Inflammatory macrophage treated with lipopolysaccharide for 1 hour (primary cell): ENCODE measurements around the gene HIVEP3.
A peak's percentile ranks its signal among the peaks of the same experiment; 100 is the strongest.

ENCODE experiments used
- DNase-seq, 2 donors: peaks; one replicate each; pipeline ENCODE4 v3.0.0-alpha.2; 2020 to 2022

Gene HIVEP3

DNA sequence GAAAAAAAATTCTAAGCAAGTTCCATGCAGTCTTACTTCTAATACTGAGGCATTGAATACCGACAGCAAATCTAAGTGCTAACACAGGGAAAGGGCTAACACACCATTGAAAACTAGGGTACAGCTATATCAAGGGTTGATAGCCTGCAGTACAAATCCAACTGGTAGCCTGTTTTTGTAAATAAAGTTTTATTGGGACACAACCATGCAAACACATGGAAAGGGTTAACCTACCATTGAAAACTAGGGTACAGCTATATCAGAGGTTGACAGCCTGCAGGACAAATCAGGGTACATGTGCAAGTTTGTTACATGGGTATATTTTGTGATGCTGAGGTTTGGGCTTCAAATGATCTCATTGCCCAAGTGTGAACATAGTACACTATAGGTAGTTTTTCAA, 212.9 kb downstream of the HIVEP3 start:
- no peak for DNase-seq

DNA sequence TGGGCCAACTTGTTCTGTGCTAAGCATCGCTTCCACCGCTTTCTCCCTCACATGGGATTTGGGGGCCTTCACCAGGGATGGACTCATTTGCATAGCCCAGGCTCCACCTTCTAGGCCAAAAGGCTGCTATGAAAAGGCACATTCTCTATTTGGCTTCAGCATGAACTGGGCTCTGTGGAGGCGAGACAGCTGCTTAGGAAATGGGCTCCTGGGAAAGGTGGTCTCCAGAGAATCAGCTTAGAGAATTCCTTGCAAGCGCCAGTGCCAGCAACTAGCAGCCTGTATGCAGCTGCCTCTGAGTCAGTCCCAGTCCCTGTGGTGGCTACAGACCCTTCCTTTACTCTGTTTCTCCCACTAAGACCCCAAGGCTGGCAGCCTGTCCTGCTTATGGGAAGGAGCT, 214.5 kb downstream of the HIVEP3 start:
- no peak for DNase-seq

DNA sequence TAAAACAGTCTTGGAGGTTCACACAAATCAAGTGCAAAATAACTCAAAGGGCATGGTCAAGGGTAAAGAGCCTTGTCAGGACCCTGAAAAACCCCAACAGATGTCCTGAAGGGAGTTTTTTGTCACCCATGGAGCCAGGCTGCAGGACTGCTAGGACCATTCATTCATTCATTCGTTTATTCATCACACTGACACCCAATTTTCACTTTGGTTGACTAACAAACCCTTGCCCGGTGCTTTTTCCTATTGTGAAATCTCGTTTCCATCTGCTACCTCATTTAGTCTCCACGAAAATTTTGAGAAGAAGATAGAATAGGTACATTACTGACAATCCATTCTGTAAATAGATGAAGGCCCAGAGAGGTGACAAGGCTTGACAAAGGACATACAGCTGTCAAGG, 216.0 kb downstream of the HIVEP3 start:
- DNase-seq: no peak

DNA sequence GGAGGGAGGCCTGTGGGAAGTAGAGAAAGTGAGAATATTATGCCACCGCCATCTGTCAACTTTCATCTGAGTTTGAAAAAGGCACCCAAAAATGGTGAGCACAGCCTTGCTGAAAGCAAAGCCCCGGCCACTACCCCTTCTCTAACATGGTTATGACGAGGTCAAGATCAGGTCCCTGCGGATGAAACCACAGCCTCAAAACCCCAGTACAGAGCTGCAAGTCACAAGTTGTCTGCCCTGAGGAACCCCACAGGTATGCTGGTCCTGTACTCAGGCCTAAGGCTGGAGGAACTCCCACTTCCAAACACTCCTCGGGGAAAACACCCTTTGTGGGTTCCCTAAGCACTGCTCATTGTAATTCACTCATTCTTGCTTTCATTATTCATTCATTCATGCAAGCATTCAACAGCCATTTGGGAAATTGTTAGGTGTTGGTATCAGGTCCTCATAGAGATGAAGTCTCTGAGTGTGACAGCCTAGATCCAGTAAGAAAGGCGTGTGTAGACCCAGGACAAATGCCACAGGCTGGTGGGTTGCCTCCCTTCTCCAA, 217.7 kb downstream of the HIVEP3 start:
- no peak for DNase-seq

DNA sequence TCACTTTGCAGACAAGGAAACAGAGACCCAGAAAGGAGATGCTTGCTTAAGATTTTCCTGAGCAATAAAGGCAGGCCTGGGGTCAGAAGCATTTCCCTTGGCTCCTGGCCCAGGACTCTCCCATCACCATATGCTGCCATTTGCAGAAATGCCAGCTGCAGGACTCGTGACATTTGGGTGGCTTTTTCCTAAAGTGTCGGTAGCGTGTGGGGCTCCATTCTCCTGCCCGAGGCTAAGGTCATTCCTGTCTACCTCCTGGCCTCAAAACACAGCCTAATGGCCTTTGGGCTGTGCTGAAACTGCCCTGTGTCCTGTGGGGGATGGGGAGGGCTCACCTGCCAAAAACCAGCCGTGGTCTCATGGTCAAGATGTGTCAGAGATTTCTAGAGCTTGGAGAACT, 218.1 kb downstream of the HIVEP3 start:
- DNase-seq: no peak

DNA sequence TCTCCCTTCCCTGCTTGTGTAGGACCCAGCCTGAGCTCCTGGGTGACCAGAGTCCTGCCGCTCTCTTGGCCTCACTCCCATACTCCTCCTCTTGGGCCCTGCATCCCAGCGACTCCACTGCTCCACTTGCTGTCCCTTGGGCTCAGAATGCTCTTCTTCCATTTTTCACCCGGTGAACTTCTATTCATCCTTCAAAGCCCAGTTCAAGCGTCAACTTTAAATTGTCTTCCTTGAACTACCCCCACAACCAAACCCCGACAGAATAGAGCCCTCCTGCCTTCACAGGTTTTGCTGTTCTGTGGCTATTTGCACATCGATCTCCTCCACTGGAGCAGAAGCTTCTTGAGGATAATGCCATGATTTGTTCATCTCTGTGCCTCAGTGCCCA, 218.9 kb downstream of the HIVEP3 start:
- DNase-seq: no peak

DNA sequence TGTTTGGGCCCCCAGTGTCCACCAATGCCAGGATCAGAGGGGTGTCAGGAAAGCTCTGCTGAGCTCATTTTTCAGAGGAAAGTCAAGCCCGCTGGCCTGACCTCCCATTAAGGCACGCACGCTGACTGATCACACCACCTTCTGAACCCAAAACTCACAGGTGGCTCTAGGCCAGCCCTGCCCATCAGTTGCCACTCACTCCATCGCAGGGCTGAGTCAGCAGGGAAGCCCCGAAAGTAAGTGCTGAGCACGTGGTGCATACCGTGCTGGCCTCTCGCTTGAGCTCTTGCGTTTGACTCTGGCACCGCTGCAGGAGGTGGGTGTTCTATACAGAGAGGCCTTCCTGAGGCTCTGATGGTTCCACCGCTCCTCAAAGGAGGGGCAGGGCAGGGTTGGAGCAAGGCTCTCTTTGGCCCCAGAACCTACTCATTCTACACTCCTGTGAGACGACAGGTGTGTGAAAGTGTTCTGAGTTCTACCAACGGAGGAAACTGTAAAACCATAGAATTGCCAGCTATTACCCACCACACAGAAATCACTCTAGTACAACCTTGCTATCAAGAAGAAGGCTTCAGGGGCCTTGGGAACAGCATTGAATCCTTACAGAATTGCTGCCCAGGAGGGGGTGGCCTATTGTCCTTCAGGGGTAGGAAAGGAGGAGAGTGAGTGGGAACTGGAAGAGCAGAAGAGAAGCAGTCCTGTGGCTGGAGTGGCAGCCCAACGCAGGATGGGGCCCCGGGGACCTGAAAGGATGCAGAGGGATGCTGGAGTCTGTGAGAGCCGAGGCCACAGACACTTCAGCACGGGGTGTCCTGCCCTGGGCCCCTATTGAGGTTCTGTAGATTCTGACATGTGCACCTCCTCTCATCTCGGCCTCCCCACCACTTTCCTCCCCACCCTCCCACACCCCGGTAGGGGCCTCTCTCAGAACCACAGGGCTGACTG, 219.5 kb downstream of the HIVEP3 start:
- no peak for DNase-seq

DNA sequence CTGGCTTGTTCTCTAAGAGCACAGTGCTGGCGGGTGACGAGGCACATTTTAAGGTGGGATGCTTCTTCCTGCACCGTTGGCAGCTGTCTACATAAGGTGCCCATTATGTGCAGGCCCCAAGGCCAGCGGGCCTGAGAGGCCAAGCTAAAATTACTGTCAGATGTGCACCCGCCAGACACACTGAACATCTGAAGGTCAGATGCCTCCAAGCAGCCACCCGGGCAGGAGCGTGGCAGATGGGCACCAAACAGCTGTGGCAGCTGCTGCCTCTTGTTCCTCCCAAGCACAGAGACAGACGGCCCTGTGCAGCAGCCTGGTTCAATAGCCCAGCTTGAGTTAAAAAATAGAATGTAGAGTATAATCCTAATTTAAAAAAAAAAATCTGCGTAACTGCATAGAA, 222.3 kb downstream of the HIVEP3 start:
- DNase-seq: no peak

DNA sequence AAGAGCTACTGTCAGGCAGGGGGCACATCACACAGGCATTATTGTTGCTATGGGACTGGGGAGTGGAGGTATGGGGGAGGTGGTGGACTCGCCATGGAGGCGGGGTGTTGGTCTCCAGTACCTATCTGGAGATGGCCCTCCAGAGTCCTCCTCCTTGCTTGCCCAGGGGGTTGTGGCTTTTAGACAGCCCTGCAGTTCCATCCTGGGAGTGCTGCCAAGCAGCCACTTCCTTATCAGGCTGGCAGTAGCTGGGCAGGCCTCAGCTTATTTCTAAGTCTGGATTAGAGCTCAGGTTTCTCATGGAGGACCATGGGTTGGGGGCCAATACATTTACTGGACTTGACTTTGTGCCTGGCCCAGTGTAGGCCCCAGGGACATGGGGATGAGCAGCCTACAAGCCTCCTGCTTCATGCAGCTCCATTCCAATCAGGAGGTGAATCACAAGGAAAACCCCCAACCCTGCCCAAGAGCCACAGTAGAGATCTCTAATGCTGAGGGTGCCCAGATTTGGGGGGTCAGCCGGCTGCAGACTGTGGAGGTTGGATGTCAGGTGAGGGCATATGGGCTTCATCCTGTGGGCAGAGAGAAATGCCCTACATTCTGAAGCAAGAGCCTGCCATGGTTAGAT, 223.5 kb downstream of the HIVEP3 start:
- no peak for DNase-seq

DNA sequence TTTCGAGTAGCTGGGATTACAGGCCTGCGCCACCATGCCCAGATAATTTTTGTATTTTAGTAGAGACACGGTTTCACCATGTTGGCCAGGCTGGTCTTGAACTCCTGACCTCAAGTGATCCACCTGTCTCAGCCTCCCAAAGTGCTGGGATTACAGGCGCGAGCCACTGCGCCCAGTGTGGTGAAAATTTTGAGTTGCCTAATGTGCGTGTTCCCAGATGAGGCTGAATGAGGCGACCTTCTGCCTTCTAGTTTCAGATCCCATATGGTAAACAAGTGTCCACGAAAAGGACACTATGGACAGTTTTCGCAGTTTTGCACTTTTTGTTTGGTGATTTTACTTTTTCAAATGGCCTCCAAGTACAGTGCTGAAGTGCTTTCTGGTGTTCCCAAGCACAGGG, 226.8 kb downstream of the HIVEP3 start:
- DNase-seq: peak; percentile 38 to 41

DNA sequence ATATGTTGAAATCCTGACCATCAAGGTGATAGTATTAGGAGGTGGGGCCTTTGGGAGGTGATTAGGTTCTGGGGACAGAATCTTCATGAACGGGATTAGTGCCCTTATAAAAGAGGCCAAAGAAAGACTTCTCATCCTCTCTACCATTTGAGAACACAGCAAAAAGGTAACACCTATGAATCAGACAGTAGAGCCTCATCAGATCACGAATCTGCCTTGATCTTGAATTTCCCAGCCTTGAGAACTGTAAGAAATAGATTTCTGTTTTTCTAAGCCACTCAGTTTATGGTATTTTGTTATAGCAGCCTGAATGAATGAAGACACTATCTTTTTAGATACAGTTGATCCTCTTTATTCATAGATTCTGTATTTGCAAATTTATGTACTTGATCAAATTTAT, 227.3 kb downstream of the HIVEP3 start:
- DNase-seq: no peak

DNA sequence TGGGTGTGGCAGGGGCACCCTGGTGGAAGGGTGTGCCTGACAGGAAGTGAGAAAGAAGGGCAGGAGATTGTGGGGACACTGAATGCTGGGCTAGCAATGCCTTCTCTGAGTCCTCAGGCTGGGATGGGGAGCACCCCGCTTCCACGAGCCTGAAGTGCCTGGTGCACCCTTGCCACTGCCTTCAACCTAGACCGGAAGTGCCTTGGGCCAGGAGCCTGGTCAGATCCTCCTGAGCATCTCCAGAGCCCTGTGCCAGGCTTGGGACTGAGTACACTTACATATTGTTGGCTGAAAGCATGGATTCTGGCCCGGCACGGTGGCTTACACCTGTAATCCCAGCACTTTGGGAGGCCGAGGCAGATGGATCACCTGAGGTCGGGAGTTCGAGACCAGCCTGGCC, 228.4 kb downstream of the HIVEP3 start:
- no peak for DNase-seq

DNA sequence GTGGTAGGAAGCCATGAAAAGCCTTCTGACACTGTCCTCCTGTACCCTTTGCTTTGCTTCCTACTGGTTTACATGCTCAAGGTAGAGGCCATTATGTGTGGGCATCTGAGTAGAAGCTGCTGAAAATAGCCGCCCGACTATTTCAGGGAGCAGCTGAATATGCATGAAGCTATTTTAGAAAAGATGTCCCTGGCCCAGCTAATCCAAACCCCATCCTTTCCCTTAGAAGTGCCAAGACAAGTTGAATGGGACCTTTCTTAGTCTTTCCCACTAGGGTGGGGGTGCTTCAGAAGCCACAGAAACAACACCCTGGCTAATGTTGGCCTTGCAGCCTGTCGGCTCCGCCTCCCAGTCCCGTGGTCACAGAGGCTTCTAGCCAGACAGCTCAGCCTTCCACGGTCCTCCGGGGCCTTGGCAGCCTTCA, 229.2 kb downstream of the HIVEP3 start:
- no peak for DNase-seq

DNA sequence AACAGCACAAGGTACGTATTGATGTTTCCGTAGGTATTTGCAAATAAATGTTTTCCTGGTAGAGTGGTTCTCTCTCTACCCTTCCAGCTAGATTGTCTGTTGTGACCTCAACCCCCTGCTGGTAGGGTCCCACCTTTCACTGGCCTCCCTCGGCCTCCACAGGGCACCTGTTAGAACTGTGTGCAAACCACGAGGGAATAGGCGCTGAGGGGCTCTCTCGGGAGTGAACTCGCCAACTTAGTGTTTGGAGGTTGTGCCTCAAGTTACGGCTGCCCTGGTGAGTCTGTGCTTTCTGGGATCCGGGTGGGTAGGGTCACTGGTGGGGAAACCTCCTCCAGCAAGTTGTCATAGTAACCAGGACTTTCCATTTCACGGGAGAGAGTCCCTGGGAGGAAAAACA, 229.6 kb downstream of the HIVEP3 start:
- DNase-seq: no peak

DNA sequence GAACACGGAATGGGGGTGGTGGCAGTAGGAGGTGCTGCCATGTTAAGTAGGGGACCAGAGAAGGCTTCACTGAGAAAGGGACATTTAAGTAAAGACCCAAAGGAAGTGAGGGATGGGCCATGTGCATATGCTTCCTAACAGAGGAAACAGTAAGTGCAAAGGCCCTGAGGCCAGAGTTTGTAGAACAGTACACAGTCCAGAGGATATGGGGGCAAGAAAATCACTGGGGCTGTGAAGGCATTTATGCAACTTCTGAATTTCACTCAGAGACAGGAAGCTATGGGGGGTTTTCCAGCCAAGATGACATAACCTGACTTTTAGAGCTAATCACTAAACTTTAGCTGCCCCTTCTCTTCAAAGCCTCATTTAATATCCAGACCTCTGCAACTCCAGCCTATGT, 231.7 kb downstream of the HIVEP3 start:
- peak; percentile 66 to 76 for DNase-seq

DNA sequence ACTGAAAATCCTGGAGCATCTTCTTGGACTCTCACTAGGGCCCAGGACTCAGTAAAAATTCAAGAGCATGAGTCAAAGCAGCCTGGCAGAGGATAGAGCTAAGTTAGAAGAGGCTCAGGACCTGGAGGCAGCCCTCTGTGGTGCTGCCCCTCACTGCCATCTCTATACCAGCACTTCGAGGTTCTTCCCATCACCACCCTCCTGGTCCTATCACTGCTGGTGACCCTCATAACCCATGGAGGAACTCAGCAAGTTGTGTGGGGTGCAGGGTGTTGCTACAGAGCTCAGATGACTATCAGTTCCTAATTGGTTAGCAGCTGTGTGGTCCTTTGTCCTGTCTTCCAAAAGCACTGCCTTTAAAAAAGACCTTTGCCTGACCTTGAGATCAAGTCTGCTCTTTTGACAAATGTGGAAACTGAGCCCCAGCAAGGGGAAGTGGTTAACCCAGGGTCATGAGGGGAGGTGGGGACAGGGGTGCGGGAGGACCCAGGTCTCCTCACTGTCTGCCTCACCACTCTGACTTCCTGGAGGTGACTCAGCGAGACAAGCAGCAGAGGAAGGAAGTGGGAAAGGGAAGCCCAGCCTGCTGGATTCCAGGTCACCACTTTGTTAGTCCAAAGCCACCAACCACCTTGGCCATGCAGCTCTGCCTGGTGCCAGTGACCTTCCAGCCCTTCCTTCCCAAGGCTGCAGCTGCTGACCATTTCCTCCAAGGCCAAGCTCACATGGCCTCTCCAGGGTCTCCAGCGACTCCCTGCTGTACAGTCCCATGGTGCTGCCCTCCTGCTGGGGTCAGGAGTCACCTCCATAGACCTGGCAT, 234.8 kb downstream of the HIVEP3 start:
- peak; percentile 39 to 45 for DNase-seq

DNA sequence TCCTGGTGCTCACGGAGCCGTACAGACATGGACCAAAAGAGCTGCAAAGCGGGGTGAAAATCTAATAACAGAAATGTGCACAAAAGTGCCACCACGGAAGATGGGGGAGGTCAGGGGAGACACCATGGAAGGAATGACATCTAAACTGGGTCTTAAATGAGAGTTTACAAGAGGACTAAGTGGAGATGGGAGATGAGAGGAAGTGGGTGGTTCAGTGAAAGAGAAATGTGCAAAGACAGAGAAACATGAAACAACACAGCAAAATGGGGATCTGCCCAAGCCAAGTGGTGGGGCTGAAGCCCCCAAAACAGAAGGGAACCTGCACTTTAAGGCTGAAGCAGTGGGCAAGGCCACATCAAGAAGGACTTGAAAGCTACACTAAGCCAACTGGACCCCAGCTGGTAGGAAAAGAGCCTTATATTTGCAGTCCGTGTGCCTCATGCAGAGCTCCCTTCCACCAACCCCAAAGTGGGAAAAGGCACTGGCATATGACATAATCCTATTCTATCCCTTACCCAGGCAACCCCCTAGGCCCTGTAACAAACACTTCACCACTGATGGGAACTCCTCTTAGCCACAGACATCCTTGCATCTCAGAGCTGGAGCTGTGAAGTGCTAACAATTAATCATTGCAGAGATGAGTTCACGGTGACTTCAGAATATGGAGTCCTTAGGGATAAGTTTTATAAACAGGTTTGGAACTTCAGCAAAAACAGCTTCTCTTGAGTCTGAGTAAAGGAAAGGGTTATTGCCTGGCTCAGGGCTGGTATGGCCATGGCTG, 235.7 kb downstream of the HIVEP3 start:
- DNase-seq: no peak

DNA sequence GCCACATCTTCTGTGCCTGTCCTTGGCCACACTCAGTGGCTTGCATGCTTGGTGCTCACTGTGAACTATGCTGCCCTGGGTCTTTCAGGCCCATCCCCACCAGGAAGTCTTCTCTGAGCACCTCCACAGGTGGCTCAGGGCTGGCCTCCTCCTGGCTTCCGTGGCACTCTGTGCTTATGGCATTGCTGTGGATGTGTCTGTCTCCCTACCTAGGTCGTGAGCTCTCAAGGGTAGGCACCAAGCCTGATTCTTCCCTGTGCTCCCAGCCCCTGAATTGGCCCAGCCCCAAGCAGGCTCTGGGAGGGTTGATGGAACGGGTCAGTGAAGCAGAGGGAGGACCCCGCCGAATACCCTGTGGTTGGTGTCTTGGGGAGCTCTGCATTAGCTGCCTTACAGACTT, 236.6 kb downstream of the HIVEP3 start:
- no peak for DNase-seq

DNA sequence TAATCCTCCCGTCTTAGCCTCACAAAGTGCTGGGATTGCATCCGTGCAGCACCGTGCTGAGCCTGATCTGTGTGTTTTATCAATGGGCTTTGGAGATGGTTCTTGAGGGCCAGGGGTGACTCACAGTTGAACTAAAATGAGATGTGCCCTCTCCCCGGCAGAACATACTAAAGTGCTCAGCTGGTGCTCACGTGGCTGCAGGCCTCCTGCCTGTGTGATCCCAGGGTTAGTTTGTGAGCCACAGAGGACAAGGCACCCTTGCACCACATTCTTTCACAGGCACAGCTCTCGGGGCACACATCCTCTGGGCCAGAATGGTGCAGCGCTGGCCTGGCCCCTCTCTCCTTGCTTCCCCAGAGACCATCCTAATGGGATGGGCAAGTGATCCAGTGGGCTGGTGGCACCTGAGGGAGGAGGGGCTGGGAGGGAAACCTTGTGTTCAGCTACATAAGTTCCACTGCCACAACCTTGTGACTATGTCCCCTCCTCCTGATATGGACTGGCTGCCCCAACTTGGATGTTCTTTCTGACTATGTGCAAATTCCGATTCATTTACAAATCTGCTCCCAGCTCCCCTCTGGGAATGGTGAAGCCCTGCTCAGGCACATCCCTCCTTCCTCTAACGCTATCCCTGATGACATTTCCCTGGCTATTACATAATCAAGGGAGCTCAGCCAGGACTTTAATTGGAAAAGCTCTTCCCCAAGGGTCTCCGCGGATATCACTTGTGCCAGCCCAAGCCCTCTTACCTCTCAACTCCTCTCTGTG, 237.2 kb downstream of the HIVEP3 start:
- no peak for DNase-seq

DNA sequence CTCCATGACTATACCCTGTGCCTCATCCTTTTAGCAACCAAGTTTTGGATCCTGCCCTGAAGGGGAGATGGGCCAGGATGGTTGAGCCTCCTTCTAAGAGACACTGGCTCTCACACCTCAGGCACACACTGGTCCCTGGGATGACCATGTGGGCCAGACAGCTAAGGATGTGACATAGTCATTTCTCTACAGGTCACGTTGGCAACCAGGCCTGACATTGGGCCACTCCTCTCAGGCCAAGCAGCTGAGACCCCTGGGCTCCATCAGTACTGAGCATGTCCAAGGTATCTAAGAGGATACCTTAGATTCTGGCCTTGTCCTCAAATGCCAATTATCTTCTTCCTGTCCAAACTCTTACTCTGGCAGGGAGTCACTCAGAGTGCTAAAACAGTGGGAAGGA, 238.7 kb downstream of the HIVEP3 start:
- DNase-seq: no peak

DNA sequence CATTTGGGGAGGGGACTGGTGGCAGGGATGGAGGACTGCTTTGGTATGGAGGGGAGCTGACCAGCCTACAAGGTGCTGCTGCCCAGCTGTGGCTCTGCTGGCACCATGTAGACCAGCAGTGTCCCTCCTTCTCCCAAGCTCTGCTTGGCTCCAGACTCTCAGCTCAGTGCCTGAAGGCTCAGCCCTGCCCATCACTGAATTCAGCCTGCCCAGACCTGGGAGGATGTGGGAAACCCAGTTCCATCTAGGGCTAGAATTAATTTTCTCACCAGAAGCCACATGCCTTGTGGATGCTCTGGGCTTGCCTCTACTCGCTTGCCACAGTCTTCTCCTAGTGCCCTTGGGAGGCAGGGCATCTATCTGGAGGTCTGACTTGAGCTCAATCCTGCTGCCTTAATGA, 239.2 kb downstream of the HIVEP3 start:
- no peak for DNase-seq
